Hematopoietic multipotent progenitor cell treated with erythropoietin and hydrocortisone succinate and interleukin-3 and kit ligand, for 15 days (in vitro differentiated cells): ENCODE data around the gene CACNB4.
"Not testable (repeated sequence)": the region's sequence is repeated elsewhere in the genome, so short reads cannot be mapped to it uniquely, and the experiment has no call there.

Source experiments
- DNase-seq: peaks from one replicate; pipeline ENCODE4 v3.0.0-alpha.2; 2015; ENCODE audit warnings: low spot score

The CACNB4 gene

DNA sequence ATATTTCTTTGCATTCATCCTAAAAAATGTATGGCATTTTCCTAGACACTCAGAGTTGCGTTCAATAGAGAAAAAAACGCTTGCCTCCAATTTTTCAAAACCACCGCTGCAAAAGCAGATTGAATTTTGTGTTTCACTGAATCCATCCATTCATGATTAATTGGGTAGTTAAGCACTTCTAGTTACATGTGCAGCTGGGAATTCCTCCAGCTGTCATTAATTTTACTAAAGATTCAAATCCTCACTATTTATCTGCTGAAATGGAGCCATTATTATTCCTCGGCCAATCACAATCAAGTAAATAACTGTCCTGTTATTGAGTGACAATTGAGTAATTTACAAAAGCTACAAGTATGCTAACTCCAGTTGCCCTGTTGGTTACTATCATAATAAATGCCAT, 194.8 kb downstream of the CACNB4 start:
- DNase-seq: no peak

DNA sequence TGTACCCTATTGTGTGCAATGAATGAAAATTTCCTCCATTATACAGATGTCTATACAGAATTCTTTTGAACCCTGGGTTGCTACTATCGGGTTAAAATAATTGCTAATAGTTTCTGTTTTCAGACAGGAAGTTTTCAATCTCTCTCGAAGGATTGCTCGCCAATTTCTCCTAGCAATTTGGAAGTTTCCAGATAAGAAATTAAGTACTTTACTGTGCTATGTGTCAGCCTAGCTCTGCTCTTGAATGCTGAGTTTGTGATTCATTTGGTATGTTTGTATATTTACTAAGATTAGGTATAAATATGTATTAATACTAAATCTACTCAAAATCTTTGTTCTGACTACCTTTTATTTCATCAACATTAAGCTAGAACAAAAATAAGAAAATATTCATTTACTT, 196.0 kb downstream of the CACNB4 start:
- DNase-seq: no peak

DNA sequence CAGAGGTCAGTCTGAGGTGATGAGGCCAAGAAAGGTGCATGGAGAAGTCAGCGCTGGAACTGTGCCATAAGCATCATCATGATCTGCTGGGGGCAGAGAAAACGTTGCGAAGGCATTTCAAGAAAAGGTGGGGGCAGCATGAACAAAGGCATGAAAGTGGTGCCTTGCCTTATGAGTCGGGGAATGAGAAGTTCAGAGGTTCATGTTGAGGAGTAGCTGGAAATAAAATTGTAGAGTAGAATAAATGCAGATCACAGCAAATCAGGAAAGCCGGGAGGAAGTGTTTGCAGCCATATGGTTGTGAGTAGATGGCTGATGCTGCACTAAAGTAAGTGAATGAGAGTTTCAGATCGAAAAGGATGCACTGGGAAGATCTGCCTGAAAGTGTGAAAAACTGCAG, 198.5 kb downstream of the CACNB4 start:
- DNase-seq: no peak

DNA sequence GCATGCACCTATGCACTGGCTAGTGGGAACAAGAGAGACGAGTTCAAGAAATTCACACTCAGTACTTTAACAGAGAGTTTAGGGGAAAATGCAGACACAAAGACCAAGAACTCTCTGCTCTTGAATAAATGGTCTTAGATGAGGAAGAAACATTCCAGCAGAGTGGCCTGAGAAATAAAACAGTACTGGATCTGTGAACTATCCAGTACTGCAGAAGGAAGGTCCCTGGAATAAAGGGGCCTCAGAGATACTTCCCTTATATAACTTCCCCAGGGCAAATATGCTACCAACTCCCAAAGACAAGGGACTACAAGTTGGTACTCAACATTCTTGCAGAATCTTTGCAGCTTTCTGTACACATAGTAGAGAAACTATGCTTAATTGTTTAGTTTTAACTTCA, 199.7 kb downstream of the CACNB4 start:
- DNase-seq: no peak

DNA sequence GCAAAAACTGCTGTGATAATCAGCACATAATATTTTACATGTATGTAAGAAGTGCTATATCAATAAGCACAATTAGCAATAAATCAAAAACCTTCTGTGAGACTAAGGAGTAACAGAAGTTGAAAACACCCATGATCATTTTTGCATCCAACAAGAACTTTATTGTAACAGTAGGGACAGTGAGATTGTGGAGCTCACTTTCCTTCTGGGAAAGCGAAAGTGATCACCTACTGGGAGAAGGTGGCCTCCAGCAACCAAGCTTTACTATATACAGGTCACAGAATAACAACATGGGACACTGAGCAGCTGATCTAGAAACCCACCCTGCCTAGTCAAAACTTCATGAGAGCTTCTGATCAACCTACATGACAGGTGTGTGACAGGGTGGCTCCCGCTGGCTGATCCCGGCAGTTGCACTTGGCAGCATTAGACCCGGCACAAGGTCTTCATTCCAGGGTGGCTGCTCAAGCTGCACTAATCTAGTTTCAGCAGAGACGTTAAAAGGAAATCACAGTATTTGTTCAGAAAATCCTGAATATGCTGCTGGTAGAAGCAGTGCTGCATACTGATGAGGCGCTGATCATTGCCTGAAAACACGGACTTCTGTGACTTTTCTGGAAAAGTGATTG, 207.2 kb downstream of the CACNB4 start:
- DNase-seq: no peak

DNA sequence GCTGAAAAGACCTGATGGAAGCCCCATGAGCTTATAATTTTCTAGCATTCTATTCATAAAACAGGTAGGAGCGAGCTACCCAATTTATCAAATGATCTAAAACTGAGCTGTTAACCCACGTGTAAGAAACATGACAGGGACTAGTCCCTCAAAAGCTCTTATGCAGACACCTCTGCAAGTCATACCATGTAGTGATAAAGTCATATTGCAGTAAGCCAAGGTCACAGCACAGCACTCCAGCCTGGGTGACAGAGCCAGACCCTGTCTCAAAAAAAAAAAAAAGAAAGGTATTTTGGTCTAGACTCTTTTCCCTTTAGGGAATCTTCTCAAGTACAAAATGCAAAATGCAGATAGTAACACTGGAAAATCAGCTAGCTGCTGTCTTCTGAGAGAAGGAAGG, 211.7 kb downstream of the CACNB4 start:
- no peak for DNase-seq

DNA sequence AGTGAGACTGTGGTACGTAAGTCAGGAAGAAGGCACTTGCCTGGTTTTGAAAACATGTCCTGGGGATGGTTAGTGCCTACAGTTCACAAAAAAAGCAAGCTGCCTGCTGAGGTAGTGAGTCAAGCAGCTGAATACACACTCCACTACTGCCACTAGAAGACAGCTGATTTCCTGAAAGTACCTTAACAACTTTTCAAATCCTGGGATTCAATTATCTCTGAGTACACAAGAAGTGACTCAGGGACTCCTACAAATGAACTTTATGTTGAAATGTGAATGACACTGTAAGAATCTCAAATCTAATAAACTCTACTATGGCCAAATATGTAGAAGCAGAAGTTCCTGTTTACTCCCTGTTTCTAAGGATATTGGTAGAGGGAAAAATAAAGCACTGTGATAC, 212.6 kb downstream of the CACNB4 start:
- no peak for DNase-seq

DNA sequence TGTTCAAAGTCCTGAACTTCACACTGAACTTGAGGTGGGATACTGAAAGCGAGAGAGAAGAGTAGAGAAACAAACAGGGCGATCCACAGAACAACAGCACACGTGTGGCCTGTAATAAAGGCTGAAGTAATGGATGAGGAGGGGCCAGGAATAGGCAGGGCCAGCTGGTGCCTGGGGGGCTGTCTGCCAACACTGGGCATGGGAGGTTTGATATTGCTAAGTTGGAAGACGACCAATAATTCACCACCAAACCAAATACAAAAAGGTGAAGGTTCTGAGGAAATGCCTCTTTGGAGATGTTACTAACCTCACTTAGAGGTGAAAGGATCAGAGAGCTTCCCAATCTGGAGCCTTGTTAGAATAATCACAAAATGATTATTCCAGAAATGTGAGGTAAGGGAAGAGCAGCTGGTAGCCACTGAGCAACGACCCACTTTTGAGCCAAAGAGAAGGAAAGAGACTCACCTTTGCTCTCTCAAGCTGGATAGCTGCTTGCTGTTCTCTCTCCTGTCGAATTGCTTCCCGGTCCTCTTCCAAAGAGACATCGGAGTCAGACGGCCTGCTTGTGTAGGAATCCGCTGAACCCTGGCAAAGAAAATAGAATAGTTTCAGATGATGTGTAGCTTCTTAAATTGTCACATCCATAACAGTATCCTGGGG, 215.9 kb downstream of the CACNB4 start:
- no peak for DNase-seq

DNA sequence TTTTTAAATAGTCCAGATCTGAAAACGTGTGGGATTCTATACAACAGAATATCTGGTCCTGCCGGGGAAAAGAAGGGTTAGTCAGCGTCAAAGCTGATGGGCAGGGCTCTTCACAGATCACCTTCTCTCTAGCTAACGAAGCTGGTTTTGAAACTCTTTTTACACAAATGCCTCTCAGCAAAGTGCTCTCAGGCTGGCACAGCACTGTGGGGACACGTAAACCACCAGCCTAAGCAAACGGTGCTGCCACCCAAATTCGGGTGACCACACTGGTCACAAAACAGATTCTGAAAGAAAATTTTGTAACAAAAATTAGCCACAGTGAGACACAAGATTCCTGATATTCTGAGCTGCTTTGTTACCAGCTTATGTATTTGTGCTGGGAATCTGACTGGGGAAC, 217.5 kb downstream of the CACNB4 start:
- DNase-seq: no peak

DNA sequence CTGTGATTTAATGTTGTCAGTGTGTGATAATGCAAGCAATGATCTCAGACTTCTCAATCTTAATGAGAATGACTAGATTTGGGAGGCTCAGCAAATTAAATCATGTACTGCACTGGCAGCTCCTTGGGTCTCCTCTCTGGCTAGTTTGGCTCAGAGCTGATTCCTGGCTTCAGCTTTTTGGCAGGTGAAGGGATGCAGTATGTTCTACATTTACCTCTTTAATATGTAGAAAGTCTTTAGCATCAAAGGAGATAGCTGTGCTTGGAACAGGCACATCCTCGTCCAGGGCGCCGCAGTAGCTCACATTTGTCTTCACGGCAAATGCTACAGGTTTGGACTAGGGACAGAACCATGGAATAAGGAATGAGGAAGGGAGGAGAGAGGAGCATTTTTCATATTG, 218.3 kb downstream of the CACNB4 start:
- no peak for DNase-seq

DNA sequence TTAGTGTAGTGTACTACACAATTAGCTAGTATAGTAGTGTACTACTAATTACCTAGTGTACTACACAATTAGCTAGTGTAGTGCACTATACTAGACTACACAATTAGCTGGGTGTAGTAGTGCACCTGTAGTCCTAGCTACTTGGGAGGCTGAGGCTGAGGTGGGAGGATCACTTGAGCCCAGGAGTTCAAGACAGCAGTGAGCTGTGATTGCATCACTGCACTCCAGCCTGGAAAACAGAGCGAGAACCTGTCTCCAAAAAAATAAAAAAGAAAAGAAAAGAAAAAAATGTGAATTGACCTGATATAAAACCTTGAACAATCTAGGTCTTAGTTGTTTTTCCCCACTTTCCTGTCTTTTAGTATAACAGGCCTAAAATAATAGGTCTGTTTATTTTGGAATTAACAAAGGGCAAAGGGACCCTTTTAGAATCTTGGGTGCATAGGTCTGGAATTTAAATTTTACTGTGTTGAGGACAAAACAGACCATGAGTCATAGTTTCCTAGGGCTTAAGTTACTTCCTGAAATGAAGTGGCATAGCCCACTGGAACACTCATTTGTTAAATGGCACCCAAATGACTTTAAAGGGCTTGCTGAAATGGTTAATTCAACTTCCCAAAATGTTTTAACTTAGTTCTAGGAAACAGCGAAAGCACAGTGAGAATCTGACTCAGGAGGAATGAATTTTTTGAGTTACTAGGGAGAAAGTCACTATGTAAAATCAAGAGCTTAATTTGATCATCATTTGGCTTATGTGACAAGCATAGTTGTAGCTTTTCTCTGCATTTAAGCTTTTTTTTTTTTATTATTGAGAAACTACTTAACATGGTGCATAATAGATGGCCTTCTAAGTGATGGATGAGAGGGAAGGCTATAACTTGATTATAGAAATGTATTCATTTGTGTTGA, 219.9 kb downstream of the CACNB4 start:
- no peak for DNase-seq

DNA sequence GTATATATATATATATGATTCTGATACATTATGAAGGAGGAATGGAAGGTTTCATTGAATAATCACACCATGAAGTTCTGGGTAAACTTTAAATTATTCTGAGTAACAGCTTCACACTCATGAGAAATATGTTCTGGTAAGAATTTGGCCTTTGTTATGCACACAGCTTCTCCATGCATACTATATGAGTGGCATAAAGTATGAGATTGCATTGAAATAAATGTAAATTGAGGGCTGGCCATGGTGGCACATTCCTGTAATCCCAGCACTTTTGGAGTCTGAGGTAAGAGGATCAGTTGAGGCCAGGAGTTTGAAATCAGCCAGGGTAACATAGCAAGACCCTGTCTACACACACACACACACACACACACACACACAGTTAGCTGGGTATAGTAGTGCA, 220.6 kb downstream of the CACNB4 start:
- no peak for DNase-seq

DNA sequence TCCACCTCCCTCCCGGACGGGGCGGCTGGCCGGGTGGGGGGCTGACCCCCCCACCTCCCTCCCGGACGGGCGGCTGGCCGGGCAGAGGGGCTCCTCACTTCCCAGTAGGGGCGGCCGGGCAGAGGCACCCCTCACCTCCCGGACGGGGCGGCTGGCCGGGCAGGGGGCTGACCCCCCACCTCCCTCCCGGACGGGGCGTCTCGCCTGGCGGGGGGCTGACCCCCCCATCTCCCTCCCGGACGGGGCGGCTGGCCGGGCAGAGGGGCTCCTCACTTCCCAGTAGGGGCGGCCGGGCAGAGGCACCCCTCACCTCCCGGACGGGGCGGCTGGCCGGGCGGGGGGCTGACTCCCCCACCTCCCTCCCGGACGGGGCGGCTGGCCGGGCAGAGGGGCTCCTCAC, 223.2 kb downstream of the CACNB4 start:
- DNase-seq: not testable (repeated sequence)

DNA sequence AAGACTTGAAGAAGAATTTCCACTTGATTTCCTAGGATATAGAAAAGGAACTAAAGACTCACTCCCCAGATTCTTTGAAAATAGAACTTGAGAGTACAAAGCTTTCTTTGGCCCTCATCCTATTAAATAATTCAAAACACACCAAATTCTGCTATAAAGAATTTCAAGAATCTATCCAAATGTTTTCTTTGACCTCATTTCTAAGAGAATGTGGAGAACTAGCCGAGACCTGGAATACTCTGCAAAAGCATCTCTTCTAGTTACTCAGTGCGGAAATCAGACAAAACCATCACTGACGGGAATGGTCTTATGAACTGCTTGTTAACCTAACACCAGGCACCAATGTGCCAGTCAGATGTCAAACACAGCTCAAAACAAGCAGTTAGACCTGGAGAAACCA, 226.4 kb downstream of the CACNB4 start:
- no peak for DNase-seq

DNA sequence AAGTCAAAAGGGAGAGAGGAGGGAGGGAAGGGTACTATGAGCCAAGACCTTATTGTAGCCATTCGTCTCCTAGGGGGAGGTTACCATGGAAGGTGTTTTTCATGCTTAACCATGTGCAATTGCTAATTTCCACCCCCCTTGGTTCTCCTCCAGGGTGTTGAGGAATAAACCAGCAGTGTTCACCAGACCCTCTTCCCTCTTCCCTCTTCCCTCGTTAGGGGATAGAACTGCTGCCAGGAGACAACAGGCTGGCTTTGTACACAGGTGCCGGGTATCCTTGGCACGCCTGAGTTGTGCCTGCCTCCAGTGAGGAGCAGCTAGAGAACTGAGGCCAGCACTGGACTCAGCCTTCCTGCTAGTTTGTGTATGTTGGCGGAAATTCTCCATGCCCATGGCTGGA, 229.6 kb downstream of the CACNB4 start:
- DNase-seq: no peak

DNA sequence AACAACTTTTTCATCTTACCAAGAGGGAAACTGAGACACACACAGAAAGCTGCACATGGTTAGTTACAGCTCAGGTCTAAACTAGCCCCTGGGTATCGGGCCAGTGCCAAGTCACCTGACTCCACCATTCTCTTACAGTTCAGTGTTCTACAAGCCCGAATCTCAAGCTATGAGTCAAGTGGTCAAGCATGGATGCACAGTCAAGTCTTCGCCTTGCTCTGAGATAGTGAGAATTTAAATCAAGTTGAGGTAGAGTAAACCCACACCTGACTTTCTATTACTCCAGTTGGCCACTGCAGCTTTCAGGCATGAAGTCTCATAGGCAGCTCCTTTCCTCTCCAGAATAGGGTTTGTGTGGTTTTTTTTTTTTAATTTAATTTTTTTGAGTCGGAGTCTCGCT, 236.1 kb downstream of the CACNB4 start:
- DNase-seq: no peak

DNA sequence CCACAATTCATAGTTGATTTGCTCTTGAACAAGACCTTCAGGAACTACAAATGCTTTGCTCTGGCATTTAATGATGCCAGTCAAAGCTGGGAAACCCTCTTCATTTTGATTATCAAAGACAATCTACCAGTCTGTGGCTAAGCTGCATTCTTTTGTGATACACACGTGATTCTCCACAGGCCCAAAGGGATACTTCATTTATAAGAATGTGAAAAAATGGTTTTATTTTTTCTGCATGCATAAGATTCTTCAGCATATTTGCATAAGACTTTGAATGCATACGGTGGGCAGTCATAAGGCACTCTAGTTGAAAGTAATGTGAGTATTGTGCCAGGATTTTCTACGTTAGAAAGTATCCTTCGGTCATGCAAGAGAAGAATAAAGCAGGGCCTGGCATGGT, 237.7 kb downstream of the CACNB4 start:
- DNase-seq: no peak

DNA sequence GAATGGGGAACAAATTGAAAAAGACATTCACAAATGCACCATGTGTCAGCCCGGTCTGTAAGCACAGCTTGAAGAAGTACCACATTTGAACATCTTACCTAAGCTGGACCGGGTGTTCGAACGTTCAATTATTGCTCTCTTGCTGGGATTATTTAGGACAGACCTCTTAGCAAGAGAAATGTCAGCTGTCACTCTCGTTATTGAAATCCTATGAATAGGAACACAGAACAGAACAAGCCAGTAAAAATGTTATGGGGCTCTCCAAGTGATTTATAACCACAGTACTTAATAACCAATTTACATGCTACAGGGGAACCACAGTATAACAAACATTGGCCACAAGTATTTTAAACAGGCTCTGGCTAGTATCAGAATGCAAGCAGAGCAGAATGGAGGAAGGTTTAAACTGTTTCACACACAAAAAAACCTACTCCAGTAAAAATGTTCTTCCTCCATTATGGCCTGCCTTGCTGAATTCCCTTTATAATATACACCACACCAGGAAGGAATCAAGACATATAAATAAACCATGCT, 238.2 kb downstream of the CACNB4 start:
- no peak for DNase-seq

DNA sequence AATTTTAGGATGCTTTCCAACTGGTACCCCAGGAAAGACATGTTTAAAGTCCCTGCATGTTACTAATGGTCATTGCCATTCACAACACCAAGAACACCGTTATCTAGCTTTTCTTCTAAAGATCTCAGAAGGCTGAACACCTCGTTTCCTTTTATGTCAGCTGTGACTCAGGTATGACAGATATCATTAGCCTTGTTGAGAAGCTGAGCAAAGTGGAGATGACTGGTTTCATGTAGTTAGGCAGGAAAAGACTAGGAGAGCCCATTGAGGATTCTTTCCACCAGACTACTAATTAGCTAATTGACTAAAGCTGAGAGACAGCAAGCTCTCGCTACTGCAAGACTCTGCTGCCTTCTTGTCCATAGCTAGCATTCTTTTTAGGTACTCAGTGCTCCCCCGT, 238.6 kb downstream of the CACNB4 start:
- no peak for DNase-seq

DNA sequence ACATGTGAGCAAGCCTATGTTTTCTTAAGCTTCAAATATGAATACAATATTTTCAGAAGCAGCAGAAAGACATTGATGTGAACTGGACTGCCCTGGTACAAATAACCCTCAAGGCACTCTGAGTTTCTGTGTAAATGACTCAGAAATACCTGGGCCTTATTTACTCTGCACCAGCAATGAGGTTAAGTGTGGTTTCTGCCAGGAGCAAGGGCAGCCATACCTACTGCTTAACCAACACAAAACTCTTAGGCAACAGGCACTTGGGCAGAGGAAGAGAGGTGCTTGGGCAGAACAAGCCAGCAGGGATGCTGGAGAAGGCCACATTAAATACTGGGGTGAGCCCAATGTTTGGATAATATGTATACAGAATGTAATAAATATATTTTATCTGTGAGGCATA, 241.2 kb downstream of the CACNB4 start:
- DNase-seq: no peak

DNA sequence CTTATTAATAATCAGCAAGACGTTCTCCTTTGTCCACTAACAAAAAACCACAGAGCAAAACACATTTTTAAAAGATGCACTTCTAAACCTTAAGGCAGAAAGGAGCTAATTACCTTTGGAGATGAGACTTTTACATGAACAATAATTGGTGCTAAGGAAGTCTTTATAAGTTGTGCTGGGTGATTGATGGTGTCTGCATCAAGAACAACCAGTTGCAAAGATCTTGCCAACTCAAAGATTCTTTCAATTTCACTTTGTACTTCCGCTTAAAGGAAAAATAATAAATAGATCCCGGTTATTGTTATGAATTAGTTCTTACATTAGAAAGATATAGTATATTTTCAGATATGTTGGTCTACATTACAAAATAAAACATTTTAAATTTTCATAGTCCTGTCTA, 243.7 kb downstream of the CACNB4 start:
- DNase-seq: no peak

DNA sequence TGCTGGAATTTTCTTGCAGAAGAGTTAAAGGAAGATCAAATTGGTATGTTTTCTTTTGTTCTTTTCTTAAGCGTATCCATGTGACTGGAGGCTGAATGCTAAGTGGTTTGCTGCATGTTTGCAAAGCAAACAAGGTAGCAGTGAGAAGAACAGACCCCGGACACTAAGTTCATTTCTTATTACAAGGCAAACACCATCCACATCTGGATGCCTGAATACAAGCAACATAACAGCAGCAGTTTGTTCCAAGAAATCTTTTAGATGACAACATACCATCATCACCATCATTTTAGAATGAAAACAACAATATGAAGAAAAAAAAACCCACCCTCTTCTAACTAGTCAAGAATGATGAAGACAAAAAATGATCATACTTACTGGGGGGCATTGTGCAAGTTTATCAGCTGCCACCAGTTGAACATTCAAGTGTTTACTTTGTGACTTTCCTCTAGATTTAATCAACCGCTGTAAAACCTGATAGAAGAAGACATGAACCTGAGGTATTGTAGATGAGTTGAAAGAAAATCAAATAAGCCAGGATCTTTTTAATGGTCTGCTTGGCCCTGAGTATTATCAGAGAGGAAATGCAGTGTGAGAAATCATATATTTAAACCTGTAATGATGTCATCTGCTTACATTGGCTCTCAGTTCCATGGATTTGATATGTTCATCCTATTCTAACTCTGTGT, 245.6 kb downstream of the CACNB4 start:
- no peak for DNase-seq
